ENCODE results near the gene SLC35F1.
"Not testable (repeated sequence)": the region's sequence is repeated elsewhere in the genome, so short reads cannot be mapped to it uniquely, and the experiment has no call there.

SLC35F1 gene

DNA sequence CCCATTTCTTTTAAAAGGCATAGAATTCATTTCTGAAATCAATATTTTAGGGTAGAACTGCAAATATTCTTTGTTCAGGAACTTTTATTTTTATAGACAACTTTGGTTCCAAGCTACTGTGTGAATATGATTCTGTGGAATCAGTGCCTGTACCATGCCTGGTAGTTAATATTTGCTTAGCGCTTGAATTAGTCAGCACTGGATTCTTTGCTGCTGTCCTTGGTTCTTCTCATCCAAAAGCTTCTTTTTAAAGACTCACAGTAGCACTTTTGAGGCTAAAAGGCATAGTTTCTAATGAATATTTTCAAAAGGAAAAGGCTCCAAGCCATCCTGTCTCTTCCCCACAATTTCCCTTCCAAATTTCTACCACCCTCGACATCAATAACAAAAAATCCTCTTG, 109.5 kb downstream of the SLC35F1 start:
- DNase-seq: no peak

DNA sequence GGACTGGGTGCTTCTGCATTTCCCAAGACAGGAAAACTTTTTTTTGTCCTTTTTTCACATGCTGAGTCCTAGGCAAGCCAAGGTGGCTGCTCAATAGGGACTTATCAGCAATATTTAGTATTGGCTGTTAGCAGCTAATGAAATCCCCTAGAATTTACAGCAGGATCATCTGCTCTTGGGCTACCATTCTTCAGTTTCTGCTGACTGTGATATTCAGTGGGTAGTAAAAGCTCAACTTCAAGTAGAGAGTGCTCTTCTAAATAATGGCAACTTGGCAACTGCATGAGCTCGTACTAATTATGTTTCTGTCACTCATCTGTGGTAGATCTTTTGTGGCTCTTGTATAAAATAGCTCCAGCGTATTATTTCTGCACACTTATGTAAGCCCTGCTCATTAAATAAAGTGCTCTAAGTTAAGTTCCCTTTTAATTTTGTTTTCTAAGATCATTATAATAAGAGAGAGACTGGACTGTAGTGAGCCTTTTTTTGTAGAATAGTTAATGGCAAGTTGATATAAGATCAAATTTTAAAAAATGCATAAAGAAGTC, 110.3 kb downstream of the SLC35F1 start:
- peak; percentile 94 for DNase-seq

DNA sequence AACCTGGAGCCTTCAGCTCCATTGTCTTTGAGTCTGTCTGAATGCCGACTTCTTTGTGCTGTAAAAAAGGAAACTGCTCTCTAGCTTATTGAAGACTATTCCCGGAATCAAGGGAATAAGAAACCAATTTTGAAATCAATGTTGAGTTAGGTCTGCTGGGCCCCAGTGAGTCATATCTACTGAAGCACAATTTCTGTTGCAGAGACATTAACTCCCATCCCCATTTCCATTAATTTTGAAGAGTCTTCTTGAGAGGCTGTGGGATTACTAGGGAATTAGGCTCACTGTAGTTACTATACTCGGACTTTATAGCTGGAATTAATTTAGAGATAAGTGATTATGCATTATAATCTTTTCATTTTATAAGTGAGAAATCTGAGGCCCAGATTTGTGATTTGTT, 116.7 kb downstream of the SLC35F1 start:
- no peak for DNase-seq

DNA sequence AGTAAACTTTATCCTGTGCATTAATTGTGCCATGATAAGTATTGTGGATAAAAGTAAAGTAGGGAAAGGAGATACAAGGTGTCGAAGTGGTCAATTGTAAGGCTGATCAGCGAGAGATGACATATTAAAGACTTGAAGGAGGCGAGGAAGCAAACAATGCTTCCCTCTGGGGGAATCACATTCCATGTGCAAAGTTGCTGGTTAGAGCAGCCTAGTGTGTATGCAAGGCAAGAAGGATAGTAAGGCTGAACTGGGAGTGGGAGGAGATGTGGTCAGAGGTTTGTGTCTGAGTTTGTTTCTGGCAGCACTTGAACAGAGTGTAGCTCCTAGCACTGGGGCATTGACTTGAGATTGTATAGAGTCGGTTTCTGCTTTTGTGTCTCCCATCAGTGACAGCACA, 122.9 kb downstream of the SLC35F1 start:
- DNase-seq: no peak

DNA sequence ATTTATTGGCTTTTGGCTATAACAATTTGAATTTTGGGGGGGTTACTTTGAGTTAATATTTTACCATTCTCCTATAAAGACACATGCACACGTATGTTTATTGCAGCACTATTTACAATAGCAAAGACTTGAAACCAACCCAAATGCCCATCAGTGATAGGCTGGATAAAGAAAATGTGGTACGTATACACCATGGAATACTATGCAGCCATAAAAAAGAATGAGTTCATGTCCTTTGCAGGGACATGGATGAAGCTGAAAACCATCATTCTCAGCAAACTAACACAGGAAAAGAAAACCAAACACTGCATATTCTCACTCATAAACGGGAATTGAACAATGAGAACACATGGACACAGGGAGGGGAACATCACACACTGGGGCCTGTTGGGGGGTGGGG, 130.4 kb downstream of the SLC35F1 start:
- not testable (repeated sequence) for DNase-seq

DNA sequence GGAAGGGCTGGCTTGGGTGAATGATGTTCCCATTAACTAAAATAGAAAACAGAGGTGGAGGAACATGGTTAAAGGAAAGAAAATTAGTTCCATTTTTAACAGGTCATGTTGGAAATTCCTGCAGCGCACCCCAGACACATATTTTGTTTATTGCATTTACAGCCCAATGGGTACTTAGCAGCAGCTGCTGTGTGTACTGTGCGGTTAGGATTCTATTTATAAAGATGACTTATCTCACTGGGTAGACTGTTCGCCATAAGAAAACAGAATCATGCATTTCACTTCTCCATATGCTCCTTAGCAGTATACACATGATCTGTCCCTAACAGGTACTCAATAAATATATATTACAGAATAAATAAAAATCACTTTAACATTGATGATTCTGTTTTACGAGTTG, 135.8 kb downstream of the SLC35F1 start:
- DNase-seq: no peak

DNA sequence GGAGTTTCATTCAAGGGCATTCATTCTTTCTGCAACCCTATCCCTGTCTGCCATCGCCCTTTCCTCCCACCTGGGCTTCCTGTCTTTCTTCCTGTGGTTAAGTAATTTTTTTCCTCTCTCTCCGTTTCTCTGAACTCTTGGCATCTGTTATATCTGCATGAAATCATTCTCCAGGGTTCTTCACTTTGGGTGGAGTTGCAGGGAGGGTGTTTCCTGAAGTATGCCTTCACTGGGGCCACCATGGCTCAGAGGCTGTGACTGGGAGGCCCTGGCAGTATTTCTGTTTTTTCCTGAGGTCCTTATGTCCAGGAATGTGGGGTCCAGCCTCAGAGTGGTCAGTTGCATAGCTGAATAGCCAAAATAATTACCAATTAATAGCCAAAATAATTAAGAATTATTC, 137.2 kb downstream of the SLC35F1 start:
- no peak for DNase-seq

DNA sequence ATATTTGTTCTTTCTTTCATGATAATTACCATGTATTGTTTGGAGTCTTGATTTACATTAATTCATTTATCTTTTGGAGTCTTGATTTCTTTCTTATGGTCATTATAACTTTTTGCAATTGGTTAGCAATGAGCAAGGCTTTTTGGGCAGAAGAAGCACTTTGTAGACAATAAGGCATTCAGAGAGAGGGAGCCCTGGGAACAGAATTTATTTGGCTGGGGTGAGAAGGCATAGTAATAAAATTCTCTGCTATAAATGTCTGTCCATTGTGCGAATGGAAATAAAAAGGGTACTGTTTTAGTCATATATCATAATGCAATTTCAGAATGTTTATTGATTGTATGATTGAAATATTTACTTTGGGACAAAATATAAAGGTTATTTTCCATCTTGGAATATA, 147.0 kb downstream of the SLC35F1 start:
- no peak for DNase-seq

DNA sequence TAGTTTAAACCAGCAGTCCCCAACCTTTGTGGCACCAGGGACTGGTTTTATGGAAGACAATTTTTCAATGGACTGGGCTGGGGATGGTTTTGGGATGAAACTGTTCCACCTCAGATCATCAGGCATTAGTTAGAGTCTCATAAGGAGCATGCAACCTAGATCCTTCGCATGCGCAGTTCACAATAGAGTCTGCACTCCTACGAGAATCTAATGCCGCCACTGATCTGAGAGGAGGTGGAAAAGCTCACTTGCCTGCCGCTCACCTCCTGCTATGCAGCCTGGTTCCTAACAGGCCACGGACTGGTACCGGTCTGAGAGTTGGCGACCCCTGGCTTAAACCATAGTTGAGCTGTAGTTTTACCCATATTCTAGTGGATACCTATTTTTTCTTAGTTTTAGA, 154.6 kb downstream of the SLC35F1 start:
- no peak for DNase-seq

DNA sequence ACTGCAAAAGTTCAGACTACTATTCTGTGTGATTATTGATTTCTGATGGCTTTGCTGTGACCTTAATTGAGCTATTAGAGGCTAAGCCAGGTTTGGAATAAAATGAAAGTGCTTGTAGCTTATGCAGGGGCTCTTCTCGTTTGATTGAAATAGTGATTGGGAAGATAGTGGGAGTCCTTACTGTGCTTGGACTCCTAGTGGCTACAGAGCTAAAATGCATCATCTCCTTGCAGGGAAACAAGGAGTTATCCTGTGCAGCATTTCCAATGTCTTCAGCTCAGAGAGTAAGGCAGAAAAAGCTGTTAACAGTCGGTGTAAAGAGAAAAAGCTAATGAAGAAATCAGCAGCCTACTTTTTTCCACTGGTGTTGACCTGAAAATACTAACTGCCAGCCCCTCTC, 173.5 kb downstream of the SLC35F1 start:
- DNase-seq: no peak

DNA sequence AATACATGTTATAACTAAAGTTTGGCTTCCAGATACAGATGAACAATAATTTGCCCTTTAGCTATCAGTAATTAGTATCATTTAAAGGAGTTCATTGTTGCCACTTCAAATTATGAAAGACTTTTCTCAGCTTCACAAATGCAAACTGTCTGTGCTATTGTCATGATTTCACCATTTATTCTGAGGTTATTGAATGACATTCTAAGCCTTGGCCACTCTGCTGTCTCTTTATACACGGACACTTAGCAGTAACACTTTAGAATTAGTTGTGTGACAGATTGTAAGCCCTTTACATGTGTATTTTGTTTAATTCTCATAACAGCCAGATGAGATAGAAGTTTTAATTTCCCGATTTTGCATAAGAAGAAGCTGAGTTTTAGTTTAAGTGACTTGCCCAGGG, 176.6 kb downstream of the SLC35F1 start:
- no peak for DNase-seq

DNA sequence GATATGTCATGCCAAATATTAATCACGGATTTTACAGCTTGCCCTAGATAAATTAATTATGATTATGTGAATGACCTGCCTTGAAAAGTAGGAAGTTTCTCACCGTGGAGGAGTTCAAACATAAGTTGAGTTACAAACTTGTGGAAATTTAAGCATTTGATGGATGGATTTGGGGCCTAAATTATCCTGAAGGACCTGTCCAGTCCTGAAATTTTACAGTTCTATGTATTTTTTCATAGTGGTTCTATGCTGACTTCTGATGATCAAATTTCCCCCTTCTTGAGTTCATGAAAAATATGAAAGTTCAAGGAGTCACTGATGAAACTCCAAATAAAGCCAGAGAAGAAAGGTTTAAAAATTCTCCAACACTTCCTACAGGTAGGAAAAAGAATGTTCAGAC, 178.6 kb downstream of the SLC35F1 start:
- no peak for DNase-seq

DNA sequence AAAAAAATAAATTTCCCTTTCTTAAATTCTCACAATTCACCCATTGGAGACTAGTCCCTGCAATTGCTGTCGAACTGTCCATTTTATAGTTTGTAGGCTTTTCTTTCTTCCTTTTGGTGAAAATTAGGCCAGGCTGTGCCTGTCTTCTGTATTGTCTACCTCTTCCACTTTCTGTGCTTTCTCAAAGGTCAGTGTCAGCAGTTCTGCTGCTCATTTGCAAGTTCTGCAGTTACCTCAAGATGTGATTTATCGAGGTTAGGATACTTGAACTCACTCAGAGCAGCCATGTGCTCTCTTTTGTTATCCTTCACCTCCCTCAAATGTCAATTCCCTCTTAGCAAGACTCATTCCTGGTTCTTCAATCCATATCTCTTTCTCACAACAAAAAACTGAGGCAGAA, 179.1 kb downstream of the SLC35F1 start:
- no peak for DNase-seq

DNA sequence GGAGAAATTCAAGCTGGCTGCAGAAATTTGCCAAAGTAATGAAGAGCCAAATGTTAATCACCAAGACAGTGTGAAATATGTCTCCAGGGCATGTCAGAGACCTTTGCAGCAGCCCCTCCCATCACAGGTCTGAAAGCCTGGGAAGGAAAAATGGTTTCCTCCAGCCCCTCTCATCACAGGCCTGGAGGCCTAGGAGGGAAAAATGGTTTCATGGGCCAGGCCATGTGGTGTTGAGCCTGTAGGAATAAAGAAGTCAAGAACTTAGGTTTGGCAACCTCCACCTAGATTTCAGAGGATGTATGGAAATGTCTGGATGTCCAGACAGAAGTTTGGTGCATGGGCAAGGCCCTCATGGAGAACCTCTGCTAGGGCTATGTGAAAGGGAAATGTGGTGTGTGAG, 185.0 kb downstream of the SLC35F1 start:
- DNase-seq: no peak

DNA sequence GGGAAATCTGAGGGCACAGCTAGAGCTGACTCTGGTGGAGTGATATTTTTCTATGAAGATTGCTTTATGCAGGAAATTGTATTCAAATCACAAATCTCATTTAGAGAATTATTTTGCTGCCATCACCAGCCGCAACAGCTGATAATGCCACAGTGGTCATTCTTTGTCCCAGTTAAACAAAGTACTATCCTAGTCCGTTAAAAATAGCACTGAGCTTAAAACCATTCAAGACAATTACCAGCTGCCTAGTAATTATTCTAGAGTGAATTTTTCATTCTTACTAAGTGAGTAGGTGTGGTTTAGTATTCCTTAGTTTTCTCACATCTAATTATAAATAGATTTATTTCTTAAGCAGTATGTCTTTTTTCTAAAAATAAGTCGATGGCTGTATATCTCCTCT, 190.5 kb downstream of the SLC35F1 start:
- no peak for DNase-seq

DNA sequence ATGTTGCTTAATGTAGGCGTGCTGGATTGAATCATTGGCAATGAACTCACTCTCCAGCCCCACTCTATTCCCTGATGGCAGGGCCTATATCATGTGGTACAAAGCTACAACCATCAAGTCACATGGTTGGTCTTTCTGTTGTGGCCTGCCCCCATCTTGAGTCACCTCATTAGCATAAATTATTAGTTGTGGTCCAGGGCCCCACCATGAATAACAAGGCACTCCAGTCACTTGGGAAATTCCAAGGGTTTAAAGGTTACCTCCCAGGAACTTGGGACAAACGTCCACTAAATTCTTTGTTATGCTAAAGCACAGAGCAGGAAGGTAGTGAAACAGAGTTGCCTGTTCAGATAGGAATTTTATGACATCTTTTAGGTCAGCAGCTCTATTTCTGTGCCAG, 193.7 kb downstream of the SLC35F1 start:
- DNase-seq: no peak

DNA sequence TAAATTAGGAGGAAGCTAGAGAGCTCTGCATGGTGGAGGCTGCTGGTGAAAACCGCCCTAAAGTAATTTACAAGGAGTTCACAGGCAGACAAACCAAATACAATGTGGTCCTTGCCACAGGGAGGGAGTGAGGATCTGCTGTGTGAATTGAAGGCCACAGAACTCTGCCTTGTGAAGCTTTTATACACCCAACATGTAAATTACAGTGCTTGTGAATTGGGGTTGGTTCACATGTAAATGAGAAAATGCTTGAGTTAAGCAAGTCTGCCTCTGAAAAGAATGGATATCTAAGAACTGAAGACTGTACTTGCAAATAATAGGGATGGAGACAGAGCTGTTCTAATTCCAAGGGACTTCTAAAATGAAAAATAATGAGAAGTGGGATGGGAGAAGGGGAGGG, 194.2 kb downstream of the SLC35F1 start:
- no peak for DNase-seq

DNA sequence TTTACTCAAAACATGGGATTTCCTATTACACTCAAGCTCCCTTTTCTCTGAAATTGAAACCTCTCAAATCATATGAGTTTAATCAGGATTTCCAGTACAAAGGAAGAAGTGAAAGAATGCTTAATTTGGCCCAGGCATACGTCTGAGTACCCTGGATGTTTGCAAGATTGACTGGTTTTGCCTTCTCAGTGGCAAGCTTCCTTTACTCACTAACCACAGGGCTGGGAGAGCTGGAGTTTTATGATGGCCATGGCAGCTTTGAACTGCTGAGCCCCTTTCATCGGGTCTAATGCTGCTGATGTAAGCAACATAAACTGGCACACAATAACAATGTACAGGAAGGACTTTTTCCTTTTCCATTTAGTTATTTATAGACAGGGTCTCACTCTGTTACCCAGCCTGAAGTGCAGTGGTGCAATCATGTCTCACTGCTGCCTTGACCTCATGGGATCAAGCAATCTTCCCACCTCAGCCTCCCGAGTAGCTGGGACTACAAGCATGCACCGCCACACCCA, 194.8 kb downstream of the SLC35F1 start:
- DNase-seq: no peak

DNA sequence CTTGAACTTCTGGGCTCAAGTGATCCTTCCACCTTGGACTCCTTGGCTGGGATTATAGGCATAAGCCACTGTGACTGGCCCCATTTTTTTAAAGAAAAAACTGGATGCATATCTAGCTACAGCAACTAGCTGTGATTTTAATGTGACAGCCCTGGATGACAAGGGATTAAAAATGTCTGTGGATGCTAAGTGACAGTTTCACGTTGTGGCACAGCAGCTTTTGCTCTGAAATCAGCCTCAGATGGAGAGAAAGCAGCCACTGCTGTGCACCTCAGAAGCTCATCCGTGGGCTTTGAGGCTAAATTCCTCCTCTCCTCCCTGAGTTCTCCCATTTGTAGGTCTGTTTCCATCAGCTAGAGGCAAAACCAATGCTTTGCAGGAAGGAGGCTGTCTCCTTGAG, 195.3 kb downstream of the SLC35F1 start:
- DNase-seq: no peak

DNA sequence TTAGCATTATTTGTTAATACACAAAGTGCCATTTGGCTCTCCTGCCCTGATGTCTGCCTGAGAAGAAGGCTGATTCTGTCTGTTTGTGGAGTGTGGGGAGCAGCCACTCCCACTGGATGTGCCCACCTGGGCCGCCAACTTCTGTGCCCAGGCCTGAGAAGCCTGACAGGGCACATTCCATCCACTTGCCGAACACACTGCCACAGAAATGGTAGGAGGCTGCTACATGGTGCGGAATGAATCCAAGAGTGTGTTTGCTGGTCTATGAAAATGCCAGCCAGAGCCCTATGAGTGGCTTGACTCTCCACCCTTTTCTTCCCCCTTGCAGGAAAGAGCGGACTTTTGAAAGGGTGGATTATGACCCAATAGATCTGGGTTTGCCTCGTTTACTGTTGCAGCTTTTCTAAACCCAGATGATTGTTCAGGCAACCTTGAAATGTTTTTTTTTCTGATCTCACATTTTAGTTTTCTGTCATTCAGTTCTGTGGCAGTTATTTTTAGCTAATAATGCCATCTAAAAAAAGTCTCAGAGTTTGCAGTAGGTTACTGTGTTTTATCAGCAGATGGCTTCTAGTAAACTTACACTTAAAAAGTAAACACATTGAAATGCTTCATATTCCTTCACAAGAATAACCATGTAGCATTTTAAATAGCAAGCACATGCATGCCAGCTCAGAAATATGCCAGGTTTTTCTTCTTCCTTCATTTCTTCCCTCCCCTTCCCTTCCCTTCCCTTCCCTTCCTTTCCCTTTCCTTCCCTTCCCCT, 196.5 kb downstream of the SLC35F1 start:
- DNase-seq: no peak

DNA sequence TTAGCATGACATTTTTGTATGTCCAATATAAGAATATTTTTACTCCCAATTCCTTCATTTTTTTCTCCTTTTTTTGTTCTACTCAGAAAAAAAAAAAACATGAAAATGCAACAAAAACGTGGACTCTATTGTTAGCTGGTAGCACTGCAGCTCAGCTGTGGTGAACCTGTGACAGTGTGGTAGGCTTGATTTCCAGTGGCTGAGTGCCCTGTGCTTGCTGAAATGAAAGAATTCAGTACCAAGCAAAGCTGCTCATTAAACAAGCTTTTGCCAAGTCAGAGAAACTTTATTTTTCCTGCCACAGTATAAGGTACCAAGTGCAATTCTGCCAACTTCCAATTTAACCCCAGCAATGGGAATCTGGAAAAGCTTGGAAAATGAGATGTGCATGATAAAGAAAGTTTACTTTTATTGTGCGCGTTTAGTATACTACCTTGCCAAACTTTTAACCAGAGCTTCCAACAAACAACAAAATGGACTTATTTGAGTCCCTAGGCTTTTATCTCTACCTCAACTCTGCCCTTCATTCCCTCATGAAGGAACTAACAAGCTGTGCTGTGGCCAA, 215.2 kb downstream of the SLC35F1 start:
- no peak for DNase-seq

DNA sequence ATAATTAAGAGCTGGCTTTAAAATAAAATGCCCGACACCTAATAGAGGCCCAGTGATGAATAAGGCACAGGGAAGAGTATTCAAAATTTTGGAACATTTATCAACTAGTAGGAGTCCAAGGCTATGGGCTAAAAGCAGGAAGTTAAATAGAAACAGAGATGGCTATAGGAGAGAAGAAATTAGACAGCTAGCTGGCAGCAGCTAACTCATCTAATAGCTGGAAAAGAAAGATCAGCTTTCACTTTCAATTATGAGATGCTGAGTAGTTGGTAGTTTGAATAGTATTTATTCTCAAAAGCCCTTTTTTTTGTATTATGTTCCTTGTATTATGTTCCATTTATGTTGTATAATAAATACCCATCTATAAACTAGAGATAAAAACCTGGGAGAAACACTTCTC, 215.7 kb downstream of the SLC35F1 start:
- no peak for DNase-seq

DNA sequence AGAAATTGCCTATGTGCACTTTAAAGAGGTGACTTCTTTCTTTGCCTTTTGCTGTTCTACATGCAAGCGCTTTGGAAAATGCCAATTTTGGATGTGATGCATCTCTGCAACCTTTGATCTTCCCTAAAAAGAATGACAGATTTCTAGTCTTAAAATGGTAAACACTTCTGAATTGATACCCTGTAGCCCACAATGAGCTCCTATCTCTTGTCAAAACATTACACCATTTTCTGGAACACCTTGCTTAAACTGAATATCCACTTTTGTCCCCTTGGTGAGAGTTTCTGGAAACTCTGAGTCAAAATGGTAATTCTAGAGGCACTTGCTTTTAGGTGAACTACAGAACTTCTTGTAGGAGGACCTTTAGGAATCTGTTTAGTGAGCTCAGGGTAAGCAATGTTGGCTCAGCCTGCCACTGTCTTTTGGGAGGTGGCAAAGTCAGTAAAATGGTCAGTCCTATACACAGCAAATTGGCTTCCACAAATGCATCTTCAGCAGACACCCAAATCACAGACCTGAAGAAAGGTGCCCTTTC, 216.5 kb downstream of the SLC35F1 start:
- no peak for DNase-seq

DNA sequence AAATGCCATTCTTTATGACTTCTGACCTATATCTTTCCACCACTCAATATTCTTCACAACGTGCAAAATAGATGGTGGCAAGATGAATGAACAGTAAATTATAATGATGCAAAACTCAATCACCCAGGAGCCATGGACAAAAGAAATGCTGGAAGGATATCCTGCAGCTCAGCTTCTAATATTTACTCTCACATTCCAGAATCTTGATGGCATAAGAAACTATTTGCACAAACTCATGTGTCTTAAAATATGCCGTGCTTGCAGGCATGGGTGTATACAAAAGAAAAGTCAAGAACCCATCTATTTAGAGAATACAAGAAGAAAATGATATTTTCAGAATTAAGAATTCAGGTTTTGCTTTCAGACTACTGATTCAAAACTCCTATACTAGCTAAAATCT, 217.8 kb downstream of the SLC35F1 start:
- DNase-seq: no peak

Data from NCI-H1105 (cell line).